HT-29 (cell line): ENCODE results near the gene COQ10B. TPM values are rescaled to one million over a fixed set of nuclear protein-coding genes. Genes with fewer than 3 reads are reported as not detected.
"Not testable (repeated sequence)": the region's sequence is repeated elsewhere in the genome, so short reads cannot be mapped to it uniquely, and the experiment has no call there.

ENCODE experiments used
- DNase-seq: peaks from one replicate; pipeline ENCODE4 v3.0.0-alpha.2; 2015; ENCODE audit warnings: low spot score
- total RNA-seq: library from RNA; depleted of rRNA; stranded (reverse); fragments of >200 nt; shearing (Covaris generic); gene quantifications from 2 replicates; pipeline ENCODE4 v1.2.3, GENCODE V29; 2014

Gene COQ10B
- total RNA-seq, 1 experiment from 2014 or later, result 11.5 TPM

- not testable (repeated sequence) for DNase-seq
Measured at GRCh38 chr2:197450935-197451358, 2.4 kb upstream of the COQ10B start.

- DNase-seq, result no peak
Measured at GRCh38 chr2:197452754-197453122, 614 bp upstream of the COQ10B start.

GRCh38 chr2:197453914-197454398, 604 bp downstream of the COQ10B start:
- no peak for DNase-seq

GRCh38 chr2:197454923-197455322, 1.6 kb downstream of the COQ10B start:
- no peak for DNase-seq

- no peak for DNase-seq
Measured at GRCh38 chr2:197455428-197455827, 2.1 kb downstream of the COQ10B start.

- DNase-seq, result no peak
Measured at GRCh38 chr2:197460649-197461048, 7.3 kb downstream of the COQ10B start.

- DNase-seq, result no peak
Measured at GRCh38 chr2:197461057-197461456, 7.7 kb downstream of the COQ10B start.

GRCh38 chr2:197464175-197464574, 10.8 kb downstream of the COQ10B start:
- no peak for DNase-seq

GRCh38 chr2:197472166-197472565, 18.8 kb downstream of the COQ10B start:
- DNase-seq, result no peak

- DNase-seq, result no peak
Measured at GRCh38 chr2:197477797-197478196, 24.4 kb downstream of the COQ10B start.

GRCh38 chr2:197480165-197481036, 27.0 kb downstream of the COQ10B start:
- DNase-seq, result no peak

- not testable (repeated sequence) for DNase-seq
Measured at GRCh38 chr2:197484248-197484647, 30.9 kb downstream of the COQ10B start.

GRCh38 chr2:197486175-197486574, 32.8 kb downstream of the COQ10B start:
- no peak for DNase-seq

- no peak for DNase-seq
Measured at GRCh38 chr2:197487385-197487784, 34.0 kb downstream of the COQ10B start.

- no peak for DNase-seq
Measured at GRCh38 chr2:197495433-197496134, 42.2 kb downstream of the COQ10B start.

- DNase-seq, result no peak
Measured at GRCh38 chr2:197496695-197497094, 43.3 kb downstream of the COQ10B start.

GRCh38 chr2:197497326-197497725, 44.0 kb downstream of the COQ10B start:
- DNase-seq, result no peak

GRCh38 chr2:197498235-197498936, 45.0 kb downstream of the COQ10B start:
- no peak for DNase-seq

- DNase-seq, result peak; percentile 58
Measured at GRCh38 chr2:197498937-197499593, 45.7 kb downstream of the COQ10B start.

GRCh38 chr2:197499594-197500502, 46.5 kb downstream of the COQ10B start, which contains the start of the genes HSPD1 and HSPE1:
TSS of gene HSPD1 (minus strand) at chr2:197499840. CDS start at chr2:197498848, 992 bp downstream.
TSS of gene HSPE1 (plus strand) at chr2:197500379. CDS start at chr2:197500437, 58 bp downstream.
- DNase-seq, result peak; percentile 99
